NCI-H345 treated with DMSO at 0.1 percent for 48 hours (cell line): ENCODE results near the gene LDLR.
"Not testable (repeated sequence)": the region's sequence is repeated elsewhere in the genome, so short reads cannot be mapped to it uniquely, and the experiment has no call there.

Experiments
- DNase-seq: peaks from one replicate; lab custom pipeline; 2025; ENCODE audit not compliant: unreplicated experiment; lab: John Stamatoyannopoulos, UW

Gene LDLR

DNA sequence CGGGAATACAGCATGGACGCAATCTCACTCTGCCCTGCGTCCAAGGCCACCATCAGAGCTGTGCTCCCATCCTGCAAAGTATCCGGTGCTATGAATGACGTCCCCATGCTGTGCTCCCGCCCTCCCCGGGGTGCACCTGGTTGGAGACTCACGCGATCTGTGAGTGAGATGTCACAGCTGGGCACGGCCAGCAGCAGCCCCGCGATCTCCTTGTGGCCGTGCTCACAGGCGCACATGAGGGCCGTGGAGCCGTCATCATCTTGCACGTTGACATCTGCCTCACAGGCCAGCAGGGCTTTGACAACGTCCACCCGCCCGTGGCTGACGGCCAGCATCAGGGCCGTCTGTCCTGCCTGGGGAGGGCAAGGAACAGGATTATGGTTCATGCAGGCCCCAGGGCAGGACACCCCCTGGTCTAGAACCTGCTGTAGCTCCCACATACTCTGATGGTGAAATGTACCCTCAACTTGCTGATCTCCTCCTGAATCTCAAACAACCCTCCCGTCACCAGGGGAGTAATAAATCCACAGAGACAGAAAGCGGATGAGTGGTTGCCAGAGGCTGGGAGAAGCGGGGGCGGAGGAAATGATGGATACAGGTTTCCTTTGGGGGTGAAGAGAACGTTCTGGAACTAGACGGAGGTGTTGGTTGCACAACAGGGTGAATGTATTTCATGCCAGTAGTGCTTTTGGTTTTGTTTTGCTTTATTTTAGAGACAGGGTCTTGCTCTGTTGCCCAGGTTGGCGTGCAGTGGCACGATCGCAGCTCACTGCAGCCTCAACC lies 80.8 kb downstream of the LDLR start:
- no peak for DNase-seq

DNA sequence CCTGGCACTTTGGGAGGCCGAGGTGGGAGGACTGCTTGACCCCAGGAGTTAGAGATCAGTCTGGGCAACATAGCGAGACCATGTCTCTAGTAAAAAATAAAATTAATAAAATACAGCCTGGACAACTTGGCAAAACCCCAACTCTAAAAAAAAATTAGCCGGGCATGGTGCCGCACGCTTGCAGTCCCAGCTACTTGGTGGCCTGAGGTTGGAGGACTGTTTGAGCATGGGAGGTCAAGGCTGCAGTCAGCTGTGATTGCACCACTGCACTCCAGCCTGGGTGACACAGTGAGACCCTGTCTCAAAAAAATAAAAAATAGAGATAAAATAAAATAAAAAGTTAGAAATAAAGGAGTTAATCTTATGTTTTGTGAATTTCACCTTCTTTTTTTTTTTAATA lies 81.9 kb downstream of the LDLR start:
- no peak for DNase-seq

DNA sequence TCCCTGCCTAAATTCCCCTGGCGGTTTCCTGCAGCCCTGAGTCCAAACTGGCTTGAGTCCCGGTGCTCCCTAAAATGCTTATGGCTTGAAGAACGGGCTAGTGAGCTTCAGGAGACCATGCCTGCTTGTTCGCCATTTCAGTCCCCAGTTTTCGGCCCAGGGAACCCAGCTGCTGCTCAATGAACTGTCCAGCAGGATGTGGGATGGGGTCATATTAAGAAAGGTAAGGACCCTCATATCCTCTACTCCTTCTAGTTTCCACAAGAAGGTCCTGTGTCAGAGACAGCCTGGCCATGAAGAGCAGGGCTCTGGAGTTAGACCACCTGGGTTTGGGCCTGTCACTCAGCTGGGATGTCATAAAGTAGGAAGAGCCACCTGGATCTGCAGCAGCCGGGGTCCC lies 83.3 kb downstream of the LDLR start:
- no peak for DNase-seq

DNA sequence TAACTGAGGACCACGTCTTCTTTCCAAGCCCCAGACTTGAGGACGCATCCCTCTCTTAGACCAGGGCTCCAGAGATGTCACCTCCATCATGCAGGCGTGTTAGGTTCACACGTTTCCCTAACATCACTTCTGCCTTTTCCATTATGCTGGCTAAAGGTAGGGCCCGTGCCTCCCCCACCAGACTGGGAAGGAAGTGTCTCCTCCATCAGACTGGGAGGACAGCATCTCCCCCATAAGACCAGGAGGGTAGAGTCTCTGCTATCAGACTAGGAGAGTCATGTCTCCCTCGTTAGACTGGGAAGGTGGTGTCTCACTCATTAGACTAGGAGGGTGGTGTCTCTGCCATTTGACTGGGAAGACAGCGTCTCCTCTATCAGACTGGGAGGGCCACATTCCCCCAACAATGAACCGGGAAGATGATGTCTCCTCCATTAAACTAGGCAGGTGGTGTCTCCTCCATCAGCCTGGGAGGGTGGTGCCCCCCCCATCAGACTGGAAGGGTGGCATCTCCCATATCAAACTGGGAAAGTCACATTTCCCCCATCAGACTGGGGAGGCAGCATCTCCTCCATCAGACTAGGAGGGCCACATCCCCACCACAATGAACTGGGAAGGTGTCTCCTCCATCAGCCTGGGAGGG lies 84.4 kb downstream of the LDLR start:
- DNase-seq: no peak

DNA sequence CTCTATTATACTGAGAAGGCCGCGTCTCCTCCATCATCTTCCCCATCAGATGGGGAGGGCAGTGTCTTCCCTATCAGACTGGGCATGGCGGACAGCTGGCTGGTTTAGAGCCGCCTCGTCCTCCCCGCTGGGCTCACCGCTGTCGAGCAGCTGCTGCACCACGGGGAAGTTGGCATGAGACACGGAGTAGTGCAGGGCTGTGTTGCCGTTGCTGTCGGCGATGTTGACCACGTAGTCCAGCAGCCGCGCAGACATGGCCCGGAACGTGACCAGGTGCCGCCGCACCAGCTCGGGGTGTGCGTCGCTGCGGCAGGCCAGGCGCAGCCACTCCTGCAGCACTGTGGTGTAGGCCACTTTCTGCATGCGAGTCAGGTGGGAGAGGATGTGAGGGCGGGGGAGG lies 85.1 kb downstream of the LDLR start:
- DNase-seq: no peak

DNA sequence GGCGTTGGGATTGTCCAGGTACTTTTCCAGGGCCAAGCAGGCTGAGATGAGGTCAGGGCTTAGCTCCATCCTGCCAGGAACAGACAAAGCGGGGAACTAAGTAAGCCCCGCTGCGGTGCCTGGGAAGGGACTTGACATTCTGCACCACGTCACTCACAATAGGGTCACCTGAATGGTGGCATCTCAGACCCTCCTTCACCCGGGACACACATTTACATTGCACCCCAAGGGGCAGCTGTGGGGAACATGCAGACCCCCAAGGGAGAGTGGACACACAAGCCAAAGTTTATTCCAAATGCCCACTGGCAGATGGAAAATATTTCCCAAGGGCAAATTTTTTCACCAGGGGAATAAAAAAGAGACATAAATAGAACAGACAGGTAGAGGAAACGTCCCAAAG lies 86.7 kb downstream of the LDLR start:
- DNase-seq: no peak

DNA sequence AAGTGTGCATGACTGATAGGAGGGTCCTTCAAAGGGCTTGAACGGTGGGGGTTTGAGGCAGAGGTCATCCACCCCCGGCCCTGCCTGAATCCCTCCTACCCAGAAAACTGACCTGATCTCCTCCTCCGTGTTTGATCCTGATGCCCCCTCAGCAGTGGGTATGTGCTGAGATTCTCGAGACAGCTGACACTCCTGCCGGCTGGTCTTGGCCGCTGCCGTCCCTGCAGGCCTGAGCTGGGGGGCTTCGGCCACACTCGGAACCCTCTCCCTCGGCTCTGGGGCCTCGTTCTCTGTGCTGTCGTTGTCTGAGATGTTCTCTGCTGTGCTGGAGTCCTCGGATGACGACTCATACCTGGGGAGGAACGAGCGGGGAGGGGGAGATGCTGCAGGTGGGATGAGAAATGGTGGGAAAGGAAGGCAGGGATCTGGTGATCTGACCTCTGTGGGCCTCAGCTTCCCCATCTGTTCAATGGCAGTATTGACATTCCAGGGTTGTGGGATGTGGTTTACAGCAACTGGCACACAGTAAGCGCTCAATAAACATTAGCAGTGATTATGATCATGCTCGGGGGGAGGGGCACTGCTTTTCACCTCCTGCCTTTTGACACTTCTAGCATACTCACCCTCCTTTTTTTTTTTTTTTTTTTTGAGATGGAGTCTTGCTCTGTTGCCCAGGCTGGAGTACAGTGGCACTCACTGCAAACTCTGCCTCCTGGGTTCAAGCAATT lies 87.4 kb downstream of the LDLR start:
- no peak for DNase-seq

DNA sequence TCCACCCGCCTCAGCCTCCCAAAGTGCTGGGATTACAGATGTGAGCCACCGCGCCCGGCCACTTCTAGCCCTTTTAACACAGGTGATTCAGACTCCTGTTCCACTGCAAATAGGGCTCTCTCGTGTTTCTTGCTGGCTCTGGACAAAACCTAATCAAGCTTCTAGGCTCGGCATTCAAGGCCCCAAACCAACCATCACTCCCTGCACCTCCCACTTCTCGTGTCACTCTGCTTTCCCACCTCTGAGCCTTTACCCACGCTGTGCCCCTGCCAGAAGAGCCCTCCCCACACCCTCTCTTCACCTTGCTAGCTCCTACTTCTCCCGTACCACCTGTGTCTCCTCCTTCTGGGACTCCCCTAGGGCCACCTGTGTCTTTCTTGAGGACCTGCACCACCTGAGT lies 88.3 kb downstream of the LDLR start:
- no peak for DNase-seq

DNA sequence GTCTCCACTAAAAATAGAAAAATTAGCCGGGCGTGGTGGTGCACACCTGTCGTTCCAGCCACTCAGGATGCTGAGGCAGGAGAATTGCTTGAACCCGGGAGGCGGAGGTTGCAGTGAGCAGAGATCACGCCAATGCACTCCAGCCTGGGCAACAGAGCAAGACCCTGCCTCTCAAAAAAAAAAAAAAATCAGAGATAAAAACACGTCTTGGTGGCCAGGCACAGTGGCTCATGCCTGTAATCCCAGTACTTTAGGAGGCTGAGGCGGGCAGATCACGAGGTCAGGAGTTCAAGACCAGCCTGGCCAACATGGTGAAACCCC lies 89.8 kb downstream of the LDLR start:
- not testable (repeated sequence) for DNase-seq

DNA sequence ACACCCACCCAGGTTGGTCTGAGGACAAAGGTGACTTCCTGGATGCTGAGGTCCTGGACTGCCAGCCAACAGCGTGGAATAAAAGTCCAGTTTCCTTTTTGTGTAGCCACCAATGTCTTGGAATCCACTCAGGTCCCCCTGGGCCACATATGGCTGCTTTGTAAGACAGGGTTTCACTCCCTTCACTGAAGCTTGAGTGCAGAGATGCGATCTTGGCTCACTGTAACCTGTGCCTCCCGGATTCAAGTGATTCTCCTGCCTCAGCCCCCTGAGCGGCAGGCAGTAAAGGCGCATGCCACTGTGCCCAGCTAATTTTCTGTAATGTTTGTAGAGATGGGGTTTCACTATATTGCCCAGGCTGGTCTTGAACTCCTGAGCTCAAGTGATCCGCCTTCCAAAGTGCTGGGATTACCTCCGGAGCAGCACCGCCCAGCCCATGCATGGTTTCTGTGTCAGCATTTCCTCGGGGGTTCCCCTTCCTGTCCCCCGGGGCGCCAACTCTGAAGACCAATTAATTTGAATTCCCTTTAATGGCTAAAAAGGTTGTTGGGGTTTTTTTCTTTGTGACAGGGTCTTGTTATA lies 90.5 kb downstream of the LDLR start:
- no peak for DNase-seq

DNA sequence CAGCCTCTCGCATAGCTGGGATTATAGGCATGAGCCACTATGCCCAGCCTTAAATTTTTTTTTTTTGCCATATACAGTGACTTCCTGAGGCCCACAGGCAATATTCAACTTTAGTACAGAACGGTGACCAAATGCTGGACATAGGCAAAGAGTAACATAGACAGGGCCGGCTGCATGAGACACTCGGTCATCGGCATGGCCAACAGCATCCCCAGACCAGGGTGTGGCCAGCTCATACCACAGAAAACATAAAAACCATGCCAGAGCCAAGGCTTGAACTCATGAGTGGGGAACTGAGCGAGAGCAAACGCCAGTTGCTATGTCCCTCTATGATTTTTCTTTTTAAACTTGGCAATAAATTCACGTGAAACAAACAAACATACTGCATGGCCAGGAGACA lies 91.1 kb downstream of the LDLR start:
- DNase-seq: no peak

DNA sequence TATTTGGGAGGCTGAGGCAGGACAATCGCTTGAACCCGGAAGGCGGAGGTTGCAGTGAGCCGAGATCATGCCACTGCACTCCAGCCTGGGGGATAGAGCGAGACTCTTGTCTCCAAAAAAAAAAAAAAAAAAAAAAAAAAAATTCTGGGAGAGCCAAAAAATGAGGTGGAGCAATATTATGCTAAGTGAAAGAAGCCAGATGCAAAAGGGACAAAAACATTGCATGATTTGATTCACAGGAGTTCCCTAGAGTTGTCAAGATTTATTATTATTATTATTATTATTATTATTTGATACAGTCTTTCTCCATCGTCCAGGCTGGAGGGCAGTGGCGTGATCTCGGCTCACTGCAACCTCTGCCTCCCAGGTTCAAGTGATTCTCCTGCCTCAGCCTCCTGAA lies 91.7 kb downstream of the LDLR start:
- DNase-seq: not testable (repeated sequence)

DNA sequence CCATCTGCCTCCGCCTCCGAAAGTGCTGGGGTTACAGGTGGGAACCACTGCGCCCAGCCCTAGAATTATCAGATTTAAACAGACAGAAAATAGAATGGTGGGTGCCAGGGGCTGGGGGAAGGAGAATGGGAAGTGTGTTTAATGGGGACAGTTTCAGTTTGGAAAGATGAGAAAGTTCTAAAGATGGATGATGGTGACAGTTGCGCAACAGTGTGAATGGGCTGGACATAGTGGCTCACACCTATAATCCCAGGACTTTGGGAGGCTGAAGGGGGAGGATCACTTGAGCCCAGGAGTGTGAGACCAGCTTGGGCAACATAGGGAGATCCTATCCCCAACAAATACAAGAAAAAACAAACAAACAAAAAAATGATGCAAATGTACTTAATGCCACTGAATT lies 92.2 kb downstream of the LDLR start:
- no peak for DNase-seq
